GM21423 (cell line): ENCODE measurements around the gene SERPINA12.

ENCODE experiments used
- ATAC-seq: cut with Tn5 transposase; IDR thresholded peaks from one replicate; pipeline ENCODE4 v1.9.1; 2021; ENCODE audit warnings: mild to moderate bottlenecking, moderate library complexity; ENCODE audit not compliant: unreplicated experiment

The SERPINA12 gene

DNA sequence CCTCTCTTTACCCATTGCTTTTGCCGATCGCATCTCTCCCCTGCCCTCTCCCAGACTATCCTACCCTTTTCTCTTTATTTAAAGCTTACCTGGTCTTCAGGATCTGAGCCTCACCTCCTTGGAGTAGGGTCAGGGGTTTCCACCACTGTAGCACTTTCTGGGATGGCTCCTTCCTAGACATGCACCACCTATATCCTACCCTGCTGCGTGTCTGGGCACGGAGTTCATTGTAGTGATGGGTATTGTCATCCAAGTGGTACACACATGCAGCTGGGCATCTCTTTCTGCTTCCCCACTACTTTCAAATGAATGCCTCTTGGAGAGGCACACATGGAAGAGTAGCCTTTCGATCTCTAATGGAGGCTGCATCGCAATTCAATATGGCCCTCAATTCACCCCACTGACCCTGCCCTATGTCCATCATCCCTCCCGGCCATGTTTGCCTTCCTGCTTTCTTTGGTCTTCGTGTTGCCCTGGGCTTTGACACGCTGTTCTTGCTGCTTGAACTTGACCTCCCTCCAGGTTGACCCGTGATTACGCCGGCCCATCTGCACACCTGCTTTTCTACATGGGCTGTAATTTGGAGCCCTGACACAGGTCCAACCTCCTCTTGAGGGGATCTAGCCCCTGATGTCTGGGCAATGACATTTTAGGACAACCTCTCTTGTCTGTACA lies 67.6 kb downstream of the SERPINA12 start:
- ATAC-seq = no peak

DNA sequence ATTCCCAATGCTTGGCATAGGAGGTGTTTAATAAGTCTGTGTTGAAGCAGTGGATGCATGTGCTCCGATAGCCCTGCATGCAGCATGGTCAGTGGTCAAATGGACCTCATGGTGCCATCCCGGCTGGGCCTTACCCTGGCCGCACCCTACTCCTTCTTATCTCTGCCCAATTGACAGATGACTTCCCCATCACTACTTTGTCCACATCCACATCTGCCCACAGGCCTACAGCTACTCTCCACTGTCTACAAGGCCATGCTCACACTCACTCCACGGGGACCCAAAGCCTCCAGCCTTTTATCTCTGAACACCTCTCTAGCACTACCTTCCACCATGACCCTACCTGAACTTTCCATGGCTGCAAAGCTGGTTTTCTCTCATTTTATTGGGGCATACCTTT lies 68.1 kb downstream of the SERPINA12 start:
- no peak for ATAC-seq

DNA sequence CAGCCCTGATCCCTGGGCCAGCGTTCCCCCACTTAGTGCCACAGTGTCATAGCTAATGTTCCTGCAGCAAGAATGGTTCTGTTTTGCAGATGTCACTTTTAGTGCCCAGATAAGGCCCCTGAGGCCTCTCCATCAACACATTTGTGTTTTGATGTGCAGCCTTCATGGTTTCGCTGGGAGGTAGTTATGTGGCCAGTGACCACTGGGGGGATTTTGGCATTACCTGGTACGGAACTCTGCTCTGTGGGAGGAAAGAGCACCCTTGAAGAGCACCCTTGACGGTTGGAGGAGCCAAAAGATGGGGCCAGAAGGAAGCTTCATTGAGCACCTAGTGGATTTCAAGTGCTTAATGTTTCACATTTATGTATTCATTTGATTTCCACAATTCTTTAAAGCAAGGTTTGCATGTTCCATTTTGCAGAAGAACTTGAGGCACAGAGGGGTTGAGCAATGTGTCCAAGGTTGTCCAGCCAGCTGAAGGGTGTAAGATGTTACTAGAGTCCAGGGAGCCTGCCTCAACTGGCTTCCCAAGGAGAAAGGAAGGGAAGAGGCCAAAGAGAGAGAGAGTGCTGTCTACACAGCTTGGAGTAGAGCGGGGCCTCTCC lies 69.7 kb downstream of the SERPINA12 start:
- no peak for ATAC-seq
